GM12878 (cell line): Measurements from ENCODE around the gene PTPN12. TPM values are rescaled to one million over a fixed set of nuclear protein-coding genes. Genes with fewer than 3 reads are reported as not detected.

ENCODE experiments used
- ATAC-seq: fragments of 200-7000 bp; cut with Tn5 transposase; 3 replicates; pipeline ENCODE4 v1.9.1; 2020; ENCODE audit warnings: mild to moderate bottlenecking, moderate library complexity
- BruUV-seq: library from RNA; stranded (reverse); fragments of 400-500 nt; replicated peaks from 2 replicates; lab custom pipeline; 2021; lab: Mats Ljungman, UMichigan
- CTCF ChIA-PET: fragments of 300-600 bp; sonication (Branson Sonifier 250); formaldehyde crosslinking; extraction: SDS; loops from one replicate; lab custom pipeline; 2021; ENCODE audit warnings: inconsistent platforms; lab: Yijun Ruan, JAX
- POLR2A ChIA-PET: fragments of 350-600 bp; formaldehyde crosslinking; extraction: SDS; loops from one replicate; lab custom pipeline; 2021; ENCODE audit warnings: inconsistent platforms; lab: Charles Lee
- RAD21 ChIA-PET: fragments of 300-600 bp; sonication (Branson Sonifier 250); formaldehyde crosslinking; loops from one replicate; lab custom pipeline; 2023; ENCODE audit warnings: antibody characterized with exemption; ENCODE audit not compliant: unreplicated experiment; lab: Charles Lee
- SMC1A ChIA-PET: fragments of 300-600 bp; sonication (Branson Sonifier 250); formaldehyde crosslinking; loops from one replicate; lab custom pipeline; 2023; ENCODE audit not compliant: unreplicated experiment, uncharacterized antibody; lab: Charles Lee
- DNase-seq: peaks from one replicate; pipeline ENCODE4 v3.0.0-alpha.2; 2011; ENCODE audit warnings: low read depth, low spot score
- FAIRE-seq: peaks from 3 replicates; lab custom pipeline; 2011; peaks lifted over from hg19 to GRCh38; lab: Jason Lieb, UNC
- H2AFZ ChIP-seq: 2 replicates; pipeline ENCODE4 v1.6.0; 2011; ENCODE audit warnings: low read depth, low read length, control low read depth; ENCODE audit not compliant: control insufficient read depth
- H3K27ac ChIP-seq: 2 replicates; pipeline ENCODE4 v1.5.1; 2011; ENCODE audit warnings: control low read depth; ENCODE audit not compliant: control insufficient read depth, insufficient read depth
- H3K27me3 ChIP-seq, 2 experiments: replicated peaks in 1 of 2; 2 replicates each; pipeline versions ENCODE4 v1.6.0 to v1.6.1; 2011; ENCODE audit warnings: low read length in 1 of 2; ENCODE audit not compliant: control insufficient read depth in 2 of 2, insufficient read depth in 2 of 2
- H3K36me3 ChIP-seq, 2 experiments: 2 replicates each; pipeline ENCODE4 v1.5.1; 2011; ENCODE audit warnings: low read length in 1 of 2; ENCODE audit not compliant: control insufficient read depth in 2 of 2, insufficient read depth in 2 of 2
- H3K4me1 ChIP-seq: 2 replicates; pipeline ENCODE4 v1.6.1; 2011; ENCODE audit warnings: mild to moderate bottlenecking, low read length, moderate library complexity, mixed read lengths; ENCODE audit not compliant: control insufficient read depth, insufficient read depth
- H3K4me2 ChIP-seq: 2 replicates; pipeline ENCODE4 v1.6.0; 2011; ENCODE audit warnings: control low read depth; ENCODE audit not compliant: control insufficient read depth, insufficient read depth
- H3K4me3 ChIP-seq: fragments of 200-600 bp; sonication (generic); 2 replicates; pipeline ENCODE4 v1.5.1; 2016
- H3K79me2 ChIP-seq: 2 replicates; pipeline ENCODE4 v1.6.0; 2011; ENCODE audit warnings: low read length; ENCODE audit not compliant: control insufficient read depth, insufficient read depth
- H3K9ac ChIP-seq: 2 replicates; pipeline ENCODE4 v1.8.0; 2011; ENCODE audit warnings: low read length, control low read depth, mixed read lengths; ENCODE audit not compliant: control insufficient read depth, insufficient read depth
- H3K9me3 ChIP-seq: replicated peaks from 3 replicates; pipeline ENCODE4 v1.5.1; 2011; ENCODE audit warnings: mild to moderate bottlenecking, low read length; ENCODE audit not compliant: control insufficient read depth, insufficient read depth
- H4K20me1 ChIP-seq: 2 replicates; pipeline ENCODE4 v1.6.0; 2011; ENCODE audit not compliant: control insufficient read depth, insufficient read depth
- CHD4 ChIP-seq: fragments of 200-600 bp; sonication (generic); IDR thresholded peaks from 2 replicates; pipeline ENCODE4 v1.6.1; 2016; ENCODE audit warnings: mild to moderate bottlenecking
- FOS ChIP-seq: IDR thresholded peaks from 3 replicates; pipeline ENCODE4 v1.6.1; 2011; ENCODE audit warnings: borderline replicate concordance; ENCODE audit not compliant: insufficient read length; ENCODE audit errors: extremely low read depth
- HDAC2 ChIP-seq: fragments of 200-600 bp; sonication (generic); IDR thresholded peaks from 2 replicates; pipeline ENCODE4 v1.6.1; 2017
- JUND ChIP-seq: IDR thresholded peaks from 2 replicates; pipeline ENCODE4 v1.6.1; 2012; ENCODE audit warnings: low read depth, mild to moderate bottlenecking, low read length, improper control_type of control experiment, moderate library complexity
- NFIC ChIP-seq: IDR thresholded peaks from 2 replicates; pipeline ENCODE4 v1.6.1; 2012; ENCODE audit warnings: low read depth, mild to moderate bottlenecking, inconsistent platforms, low read length, moderate library complexity
- WRNIP1 ChIP-seq: IDR thresholded peaks from 2 replicates; pipeline ENCODE4 v1.6.1; 2011; ENCODE audit warnings: low read depth, low read length, improper control_type of control experiment, borderline replicate concordance
- ZNF217 ChIP-seq: fragments of 450-650 bp; IDR thresholded peaks from 2 replicates; pipeline ENCODE4 v1.6.1; 2017; ENCODE audit warnings: antibody characterized with exemption, mild to moderate bottlenecking
- WGBS: methylation state at CpG from one replicate; pipeline ENCODE4 v1.1.6; 2016; ENCODE audit warnings: low lambda C conversion rate; ENCODE audit not compliant: insufficient replicate concordance, insufficient coverage; ENCODE audit errors: missing lambda C conversion rate; 5-methylcytosine and 5-hydroxymethylcytosine counted together
- in situ Hi-C: fragments of 300-500 bp; cut with MboI; formaldehyde crosslinking; loops from 9 replicates; pipeline ENCODE4 v1.14.3; 2018; ENCODE audit warnings: mixed read lengths
- intact Hi-C: fragments of 100-400 bp; cut with micrococcal nuclease; formaldehyde crosslinking; loops from one replicate; pipeline ENCODE4 v1.14.2; 2022; ENCODE audit not compliant: unreplicated experiment
- polyA plus RNA-seq, 11 experiments: library from polyadenylated mRNA; depleted of rRNA in 4 of 11; unstranded in 6 of 11; stranded (reverse) in 5 of 11; fragments of >200 nt; fragmentation: Nextera tagmentation in 4 of 11; fragmentation: Illumina TruSeq in 1 of 11; extraction: Ambion mirVana in 4 of 11; extraction: Trizol in 1 of 11; gene quantifications; 1 replicate in 1 of 11; 2 replicates in 10 of 11; pipeline versions ENCODE4 v1.2.1 to v1.2.3, GENCODE V29; 2011 to 2016; ENCODE audit warnings: inconsistent platforms in 2 of 11, missing spikeins in 2 of 11, low read depth in 1 of 11
- total RNA-seq, 4 experiments: library from RNA; depleted of rRNA in 3 of 4; stranded (reverse); fragments of >200 nt in 3 of 4; fragmentation: Illumina TruSeq in 1 of 4; extraction: Trizol in 1 of 4; gene quantifications; 2 replicates each; pipeline versions ENCODE4 v1.2.1 to v1.2.3, GENCODE V29; 2013 to 2021
- TF ChIP-seq, protein P1 (sequence below), 3 experiments: IDR thresholded peaks in 2 of 3; conservative IDR thresholded peaks in 1 of 3; 2 replicates each; pipeline ENCODE4 v1.5.1; 2011; ENCODE audit warnings: low read depth in 3 of 3, low read length in 3 of 3, mild to moderate bottlenecking in 3 of 3, control low read depth in 2 of 3, moderate library complexity in 2 of 3, inconsistent platforms in 1 of 3, mixed read lengths in 1 of 3; ENCODE audit not compliant: control insufficient read depth in 2 of 3, insufficient read depth in 1 of 3; ENCODE audit errors: extremely low read depth in 1 of 3

Gene PTPN12
- total and polyA plus RNA-seq, 10 of the 15 experiments (the other 5 are each of a cell fraction or from before 2014, with no cell fraction given), result 6.6 to 52.9 (median 17.4) TPM

GRCh38 chr7:77685233-77685632 is 148.1 kb downstream of the PTPN12 start (continued):
- TF ChIP-seq, protein P1, sequence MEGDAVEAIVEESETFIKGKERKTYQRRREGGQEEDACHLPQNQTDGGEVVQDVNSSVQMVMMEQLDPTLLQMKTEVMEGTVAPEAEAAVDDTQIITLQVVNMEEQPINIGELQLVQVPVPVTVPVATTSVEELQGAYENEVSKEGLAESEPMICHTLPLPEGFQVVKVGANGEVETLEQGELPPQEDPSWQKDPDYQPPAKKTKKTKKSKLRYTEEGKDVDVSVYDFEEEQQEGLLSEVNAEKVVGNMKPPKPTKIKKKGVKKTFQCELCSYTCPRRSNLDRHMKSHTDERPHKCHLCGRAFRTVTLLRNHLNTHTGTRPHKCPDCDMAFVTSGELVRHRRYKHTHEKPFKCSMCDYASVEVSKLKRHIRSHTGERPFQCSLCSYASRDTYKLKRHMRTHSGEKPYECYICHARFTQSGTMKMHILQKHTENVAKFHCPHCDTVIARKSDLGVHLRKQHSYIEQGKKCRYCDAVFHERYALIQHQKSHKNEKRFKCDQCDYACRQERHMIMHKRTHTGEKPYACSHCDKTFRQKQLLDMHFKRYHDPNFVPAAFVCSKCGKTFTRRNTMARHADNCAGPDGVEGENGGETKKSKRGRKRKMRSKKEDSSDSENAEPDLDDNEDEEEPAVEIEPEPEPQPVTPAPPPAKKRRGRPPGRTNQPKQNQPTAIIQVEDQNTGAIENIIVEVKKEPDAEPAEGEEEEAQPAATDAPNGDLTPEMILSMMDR (IDR thresholded peaks at IDR 0.05 in 2 of 3, conservative IDR thresholded peaks at IDR 0.05 in 1 of 3; ENCODE audit: control insufficient read depth in 2 of 3, extremely low read depth in 1 of 3, insufficient read depth in 1 of 3, low read depth in 3 of 3, low read length in 3 of 3), result no peak
- TF ChIP-seq FOS, result no peak
- TF ChIP-seq CHD4, result no peak

GRCh38 chr7:77687100-77687746 is 150.1 kb downstream of the PTPN12 start:
- H3K9me3 ChIP-seq, result no peaks in the 10 kb centered on the region
- DNase-seq (no peak), FAIRE-seq (no peak), ATAC-seq (peak; percentile 40; the same call in 2 of the 3 replicates)
- H3K4me2 ChIP-seq, result no peak overlapping the region; the same call in 1 of the 2 replicates
- BruUV-seq, result TSS peak; percentile 25
- TF ChIP-seq WRNIP1 (no peak), ZNF217 (no peak), JUND (no peak), HDAC2 (no peak), NFIC (no peak)
- H3K9ac ChIP-seq, result no peak overlapping the region
- H3K36me3 ChIP-seq, result no peaks in the 10 kb centered on the region
- no peak overlapping the region for H2AFZ ChIP-seq
- H3K79me2 ChIP-seq, result no peaks in the 10 kb centered on the region; the same call in 1 of the 2 replicates
- in situ Hi-C loops (no loop called here), intact Hi-C loops (no loop called here)
- H3K4me1 ChIP-seq, result peaks cover 7% of the 10 kb centered on the region; the same call in 1 of the 2 replicates
- ChIA-PET CTCF (interaction anchor here (0.6 to 2.4 kb wide), 6 partner anchors 11 to 1009 kb away, joined by 3 to 7 read pairs (median 3); no protein-coding TSS in a partner anchor), RAD21 (interaction anchor here (1.6 to 2.2 kb wide), 2 partner anchors 11 to 29 kb away, joined by 4 to 9 read pairs; no protein-coding TSS in a partner anchor), POLR2A (interaction anchor here (1.4 to 2.7 kb wide), 2 partner anchors 10 to 13 kb away, joined by 5 to 12 read pairs; partner anchors contain the start of gene RSBN1L), SMC1A (interaction anchor here (0.6 to 1.8 kb wide), 11 partner anchors 11 to 122 kb away, joined by 3 to 15 read pairs (median 3); no protein-coding TSS in a partner anchor)
- H3K27ac ChIP-seq, result no peak overlapping the region
- no peaks in the 10 kb centered on the region for H4K20me1 ChIP-seq
- no peak overlapping the region for H3K4me3 ChIP-seq
- WGBS, result 94% methylated on average over 1 of the region's 1 CpG
- no peaks in the 10 kb centered on the region for H3K27me3 ChIP-seq
